HG02840 (cell line): Measurements from ENCODE around the gene NRN1L.
"Not testable (repeated sequence)": the region's sequence is repeated elsewhere in the genome, so short reads cannot be mapped to it uniquely, and the experiment has no call there.

Source experiments
- ATAC-seq: cut with Tn5 transposase; IDR thresholded peaks from one replicate; pipeline ENCODE4 v1.9.1; 2021; ENCODE audit warnings: mild to moderate bottlenecking, moderate library complexity, moderate number of reproducible peaks; ENCODE audit not compliant: unreplicated experiment, low FRiP score

The NRN1L gene

GRCh38 chr16:67884684-67885083 is at the start of gene NRN1L:
Gene NRN1L (plus strand): TSS chr16:67884885. CDS start chr16:67884904, 19 bp downstream.
- ATAC-seq: no peak

GRCh38 chr16:67837190-67837589 is 47.5 kb upstream of the NRN1L start:
- not testable (repeated sequence) for ATAC-seq

GRCh38 chr16:67837811-67838210 is 46.9 kb upstream of the NRN1L start:
- no peak for ATAC-seq

GRCh38 chr16:67841198-67841815 is 43.4 kb upstream of the NRN1L start:
- ATAC-seq: no peak

GRCh38 chr16:67841816-67842508 is 42.7 kb upstream of the NRN1L start, which contains the start of gene THAP11:
Gene THAP11 (plus strand): TSS chr16:67842320. CDS start chr16:67842555, 235 bp downstream.
- ATAC-seq: peak; percentile 50

- ATAC-seq: peak; percentile 7
Measured at GRCh38 chr16:67842509-67843342, 42.0 kb upstream of the NRN1L start.

GRCh38 chr16:67843343-67843765 is 41.3 kb upstream of the NRN1L start:
- no peak for ATAC-seq

- ATAC-seq: no peak
Measured at GRCh38 chr16:67844497-67844896, 40.2 kb upstream of the NRN1L start.

GRCh38 chr16:67845291-67846062 is 39.2 kb upstream of the NRN1L start:
- no peak for ATAC-seq

- no peak for ATAC-seq
Measured at GRCh38 chr16:67846063-67846319, 38.7 kb upstream of the NRN1L start.

GRCh38 chr16:67846320-67847063 is 38.2 kb upstream of the NRN1L start, which contains the start of gene NUTF2:
Gene NUTF2 (plus strand): TSS chr16:67846933. CDS start chr16:67865131, 18,198 bp downstream.
- ATAC-seq: peak; percentile 58

- ATAC-seq: peak; percentile 36
Measured at GRCh38 chr16:67847064-67847861, 37.4 kb upstream of the NRN1L start, which contains the start of gene CENPT. Gene CENPT (minus strand): TSS chr16:67847693. CDS start chr16:67833859, 13,834 bp downstream.

GRCh38 chr16:67848118-67848517 is 36.6 kb upstream of the NRN1L start:
- no peak for ATAC-seq

- ATAC-seq: no peak
Measured at GRCh38 chr16:67853670-67854069, 31.0 kb upstream of the NRN1L start.

GRCh38 chr16:67855789-67856188 is 28.9 kb upstream of the NRN1L start:
- ATAC-seq: no peak

GRCh38 chr16:67856927-67857546 is 27.6 kb upstream of the NRN1L start:
- ATAC-seq: no peak

- no peak for ATAC-seq
Measured at GRCh38 chr16:67857547-67858233, 27.0 kb upstream of the NRN1L start.

- ATAC-seq: no peak
Measured at GRCh38 chr16:67858500-67858899, 26.2 kb upstream of the NRN1L start.
